OCI-M2 (cell line): ENCODE data around the gene TNFRSF1B.

Source experiments
- DNase-seq: peaks from one replicate; lab custom pipeline; 2025; ENCODE audit not compliant: unreplicated experiment; lab: John Stamatoyannopoulos, UW

TNFRSF1B gene

GRCh38 chr1:12189328-12189682, 22.5 kb downstream of the TNFRSF1B start:
- DNase-seq, result no peak

- DNase-seq, result no peak
These were observed 24.6 kb downstream of the TNFRSF1B start for GRCh38 chr1:12191242-12192032.

DNA sequence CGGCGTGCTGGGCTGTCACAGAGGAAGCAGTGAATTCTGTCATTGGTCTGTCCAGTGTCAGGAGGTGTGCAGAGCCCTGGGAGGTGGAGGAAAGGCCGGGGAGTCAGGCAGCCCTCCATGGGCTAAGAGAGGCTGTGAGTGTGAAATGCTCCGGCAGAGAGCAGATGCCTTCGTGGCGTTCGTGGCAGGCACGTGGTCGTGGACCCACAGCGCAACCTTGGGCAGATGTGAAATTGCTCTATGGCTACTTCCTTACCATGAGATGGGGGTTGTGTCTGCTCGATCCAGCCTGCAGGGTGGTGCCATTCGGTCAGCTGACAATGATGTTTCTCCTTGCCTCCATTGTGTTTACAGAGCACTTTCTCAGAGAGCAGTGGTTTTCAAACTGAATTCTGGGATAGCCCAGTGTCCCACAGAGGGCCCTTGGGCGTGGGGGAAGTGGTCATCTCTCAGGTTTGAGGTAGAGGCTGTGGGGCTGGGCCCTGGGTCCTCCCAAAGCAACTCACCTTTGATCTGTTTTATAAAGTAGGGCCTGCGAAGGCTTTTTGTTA, 27.9 kb downstream of the TNFRSF1B start:
- DNase-seq, result no peak

GRCh38 chr1:12195416-12195815, 28.6 kb downstream of the TNFRSF1B start:
- DNase-seq, result no peak

DNA sequence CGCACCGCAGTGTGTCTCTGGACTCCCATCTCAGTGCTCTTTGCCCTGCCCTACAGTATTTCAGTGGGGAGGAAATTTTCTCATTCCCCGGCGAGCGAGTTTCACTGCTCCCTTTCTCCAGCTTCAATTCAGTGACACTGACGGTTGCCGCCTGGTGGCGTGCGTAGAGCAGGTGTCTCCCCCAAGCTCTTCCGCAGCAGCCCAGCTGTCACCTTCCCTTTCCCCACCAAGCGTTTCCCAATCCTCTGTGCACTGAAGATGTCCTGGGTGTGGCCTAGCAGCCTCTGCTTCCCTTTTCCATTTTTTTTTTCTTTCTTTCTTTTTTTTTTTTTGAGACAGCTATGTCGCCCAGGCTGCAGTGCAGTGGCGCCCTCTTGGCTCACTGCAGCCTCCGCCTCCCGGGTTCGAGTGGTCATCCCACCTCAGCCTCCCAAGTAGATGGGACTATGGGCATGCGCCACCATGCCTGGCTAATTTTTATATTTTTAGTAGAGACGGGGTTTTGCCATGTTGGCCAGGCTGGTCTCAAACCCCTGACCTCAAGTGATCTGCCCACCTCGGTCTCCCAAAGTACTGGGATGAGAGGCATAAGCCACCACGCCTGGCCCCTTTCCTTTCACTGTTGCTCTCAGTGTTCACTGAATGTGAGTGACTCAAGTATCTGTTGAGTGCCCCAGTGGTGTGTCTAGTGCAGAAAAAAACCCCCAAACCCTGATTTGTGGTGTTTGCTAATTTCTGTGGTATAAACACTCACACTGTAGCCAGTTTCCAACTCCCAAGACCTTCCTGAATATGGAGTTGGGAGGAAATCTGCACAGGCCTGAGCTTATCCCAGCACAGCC, 30.1 kb downstream of the TNFRSF1B start:
- DNase-seq, result no peak

DNA sequence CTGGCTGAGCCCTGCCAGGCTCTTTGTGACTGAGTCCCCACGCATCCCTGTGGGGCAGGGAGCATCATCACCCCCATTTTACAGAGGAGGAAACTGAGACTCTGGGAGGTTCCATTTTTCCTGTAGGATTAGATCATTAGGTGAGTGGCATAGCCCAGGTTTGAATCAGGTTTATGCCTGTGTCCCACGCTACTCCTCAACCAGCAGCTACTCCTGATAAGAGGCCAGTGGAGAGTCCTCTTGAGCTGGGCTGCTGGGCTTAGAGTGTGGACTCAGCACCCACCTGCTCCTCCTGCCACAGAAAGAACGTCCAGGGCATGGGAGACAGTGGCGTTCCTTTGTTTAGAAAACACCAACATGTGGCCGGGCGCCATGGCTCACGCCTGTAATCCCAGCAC, 30.7 kb downstream of the TNFRSF1B start:
- no peak for DNase-seq

GRCh38 chr1:12200208-12200607, 33.4 kb downstream of the TNFRSF1B start:
- no peak for DNase-seq

GRCh38 chr1:12201352-12202189, 34.8 kb downstream of the TNFRSF1B start:
- no peak for DNase-seq

DNA sequence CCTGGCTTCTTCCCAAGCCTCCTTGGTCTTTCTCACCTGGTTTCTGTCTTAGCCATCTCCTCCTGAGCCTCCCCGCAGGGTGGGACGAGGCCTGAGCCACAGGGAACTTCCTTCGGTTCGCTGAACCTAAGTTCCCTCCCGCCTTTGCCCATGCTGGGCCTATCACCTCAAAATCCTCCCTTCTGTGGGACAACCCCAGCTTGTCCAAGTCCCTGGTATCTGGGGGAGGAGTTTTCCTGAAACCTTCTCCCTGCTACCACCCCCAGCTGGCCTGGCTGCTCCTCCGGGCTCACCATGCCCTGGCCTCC, 35.4 kb downstream of the TNFRSF1B start:
- DNase-seq, result no peak

DNA sequence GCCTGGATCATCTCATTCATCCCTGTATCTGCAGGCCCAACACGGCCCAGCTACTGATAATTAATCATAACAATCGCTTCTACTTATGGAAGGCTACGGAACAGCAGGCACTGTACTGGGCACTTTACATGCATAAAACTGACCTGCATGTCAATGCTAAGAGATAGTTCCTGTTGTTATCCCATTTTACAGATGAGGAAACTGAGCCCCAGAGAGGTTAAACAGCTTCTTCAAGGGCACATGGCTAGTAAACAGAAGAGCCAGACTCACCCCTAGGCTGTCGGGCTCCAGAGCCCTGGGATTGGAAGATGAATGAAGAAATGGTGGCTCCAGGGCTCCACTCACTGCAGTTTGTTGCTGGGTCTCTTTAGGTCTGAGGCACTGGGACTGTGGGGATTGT, 35.8 kb downstream of the TNFRSF1B start:
- DNase-seq, result no peak

DNA sequence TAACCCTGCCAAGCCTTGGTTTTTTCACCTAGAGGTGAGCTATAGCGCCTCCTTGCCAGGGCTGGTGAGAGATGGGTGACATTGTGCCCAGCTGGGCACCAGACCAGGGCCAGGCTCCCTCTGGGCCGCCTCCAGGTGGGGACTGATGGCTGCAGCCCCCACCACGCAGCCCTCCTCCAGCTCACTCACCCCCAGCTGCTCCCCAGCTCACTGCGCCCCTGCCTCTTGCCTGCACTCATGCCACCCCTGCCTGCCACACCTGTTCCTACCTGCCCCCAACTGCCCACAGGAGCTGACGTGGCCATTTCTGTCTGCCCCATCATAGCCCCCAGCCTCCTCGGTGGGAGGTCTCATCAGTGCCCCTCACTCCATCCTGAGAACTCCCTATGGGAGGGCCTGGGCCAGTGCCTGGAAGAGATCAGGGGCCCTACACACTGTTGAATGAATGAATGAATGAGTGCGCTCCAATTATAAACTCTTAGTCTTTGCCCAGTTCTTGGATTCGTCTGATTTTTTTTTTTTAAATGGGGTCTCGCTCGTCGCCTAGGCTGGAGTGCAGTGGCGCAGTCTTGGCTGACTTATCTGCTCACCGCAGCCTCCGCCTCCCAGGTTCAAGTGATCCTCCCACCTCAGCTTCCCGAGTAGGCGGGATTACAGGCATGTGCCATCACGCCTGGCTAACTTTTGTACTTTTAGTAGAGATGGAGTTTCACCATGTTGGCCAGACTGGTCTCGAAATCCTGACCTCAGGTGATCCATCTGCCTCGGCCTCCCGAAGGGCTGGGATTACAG, 36.6 kb downstream of the TNFRSF1B start:
- DNase-seq, result no peak

DNA sequence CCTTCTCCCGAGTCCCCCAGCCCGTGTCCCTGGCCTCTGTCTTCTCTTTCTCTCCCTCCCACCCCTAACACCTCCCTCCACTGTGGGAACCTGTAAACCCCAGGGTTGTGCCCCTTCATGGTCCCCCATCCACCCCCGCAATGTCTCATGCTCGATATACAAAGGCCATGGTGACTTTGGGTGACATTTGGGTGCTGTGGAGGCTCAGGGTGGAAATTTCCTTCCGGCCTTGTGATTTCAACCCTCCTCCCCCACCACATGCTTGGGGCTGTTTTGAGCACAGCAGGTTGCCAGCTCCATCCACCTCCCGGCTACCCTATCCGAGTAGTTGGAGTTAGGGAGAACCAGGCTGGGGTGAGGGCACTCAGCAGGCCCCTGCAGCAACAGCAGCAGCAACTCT, 37.3 kb downstream of the TNFRSF1B start:
- DNase-seq, result no peak

GRCh38 chr1:12204754-12205658, 38.2 kb downstream of the TNFRSF1B start:
- no peak for DNase-seq

DNA sequence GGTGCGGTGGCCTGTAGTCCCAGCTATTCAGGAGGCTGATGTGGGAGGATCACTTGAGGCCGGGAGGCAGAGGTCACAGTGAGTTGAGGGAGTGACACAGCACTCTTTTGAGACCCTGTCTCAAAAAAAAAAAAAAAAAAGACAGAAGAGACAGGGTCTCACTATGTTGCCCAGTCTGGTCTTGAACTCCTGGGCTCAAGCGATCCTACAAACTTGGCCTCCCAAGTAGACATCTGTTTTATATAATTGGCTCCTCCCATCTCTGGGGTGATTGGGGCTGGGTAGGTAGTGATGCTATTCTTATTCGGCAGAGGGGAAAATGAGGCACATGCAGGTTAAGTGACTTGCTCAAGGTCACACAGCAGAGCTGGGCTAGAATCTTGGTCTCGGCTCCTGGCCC, 39.4 kb downstream of the TNFRSF1B start:
- no peak for DNase-seq

GRCh38 chr1:12206792-12207424, 40.1 kb downstream of the TNFRSF1B start:
- DNase-seq, result no peak

DNA sequence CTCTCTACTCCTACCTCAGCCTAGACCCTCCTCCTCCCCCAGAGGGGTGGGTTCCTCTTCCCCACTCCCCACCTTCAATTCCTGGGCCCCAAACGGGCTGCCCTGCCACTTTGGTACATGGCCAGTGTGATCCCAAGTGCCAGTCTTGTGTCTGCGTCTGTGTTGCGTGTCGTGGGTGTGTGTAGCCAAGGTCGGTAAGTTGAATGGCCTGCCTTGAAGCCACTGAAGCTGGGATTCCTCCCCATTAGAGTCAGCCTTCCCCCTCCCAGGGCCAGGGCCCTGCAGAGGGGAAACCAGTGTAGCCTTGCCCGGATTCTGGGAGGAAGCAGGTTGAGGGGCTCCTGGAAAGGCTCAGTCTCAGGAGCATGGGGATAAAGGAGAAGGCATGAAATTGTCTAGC, 41.5 kb downstream of the TNFRSF1B start:
- DNase-seq, result no peak

DNA sequence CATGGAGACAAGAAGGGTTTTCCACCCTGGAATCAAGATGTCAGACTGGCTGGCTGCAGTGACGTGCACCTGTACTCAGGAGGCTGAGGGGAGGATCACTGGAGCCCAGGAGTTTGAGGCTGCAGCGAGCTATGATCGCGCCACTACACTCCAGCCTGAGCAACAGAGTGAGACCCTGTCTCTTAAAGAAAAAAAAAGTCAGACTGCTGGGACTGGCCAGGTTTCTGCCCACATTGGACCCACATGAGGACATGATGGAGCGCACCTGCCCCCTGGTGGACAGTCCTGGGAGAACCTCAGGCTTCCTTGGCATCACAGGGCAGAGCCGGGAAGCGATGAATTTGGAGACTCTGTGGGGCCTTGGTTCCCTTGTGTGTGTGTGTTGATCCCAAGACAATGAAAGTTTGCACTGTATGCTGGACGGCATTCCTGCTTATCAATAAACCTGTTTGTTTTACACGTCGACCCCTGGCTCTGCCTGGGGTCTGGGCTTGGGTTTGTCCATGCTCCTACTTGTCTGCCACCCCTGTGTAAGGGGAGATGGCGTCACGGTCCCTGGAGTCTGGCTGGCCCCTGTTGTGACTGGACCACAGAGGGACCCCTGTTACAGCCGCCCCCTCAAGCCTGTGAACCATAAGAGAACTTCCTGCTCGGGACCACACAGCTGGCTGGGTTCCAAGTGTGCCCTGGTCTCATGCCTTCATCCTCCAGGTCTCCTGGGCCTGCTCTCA, 42.1 kb downstream of the TNFRSF1B start:
- peak; percentile 46 for DNase-seq

DNA sequence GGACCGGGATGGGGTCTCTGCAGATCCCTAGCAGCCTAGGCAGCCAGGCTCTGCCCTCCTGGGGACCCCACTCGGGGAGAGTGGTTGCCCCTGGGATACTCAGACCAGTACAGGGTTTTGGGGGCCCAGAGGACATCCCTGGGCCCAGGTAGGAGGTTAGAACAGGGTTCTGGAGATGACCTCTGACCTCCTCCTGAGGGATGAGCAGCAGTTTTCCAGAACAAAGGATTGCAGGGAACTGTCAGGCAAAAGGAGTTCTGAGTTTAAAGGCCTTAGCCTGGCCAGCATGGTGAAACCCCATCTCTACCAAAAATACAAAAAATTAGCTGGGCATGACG, 42.7 kb downstream of the TNFRSF1B start:
- DNase-seq, result no peak
